Ovary (tissue), 9 donors: ENCODE data around the gene TBC1D14. TPM values are rescaled to one million over a fixed set of nuclear protein-coding genes. Genes with fewer than 3 reads are reported as not detected.

Experiments
- DNase-seq, 5 donors: peaks; one replicate each; pipeline ENCODE4 v3.0.0-alpha.2; 2019 to 2020
- H3K27ac ChIP-seq, 2 donors: fragments of 200-600 bp; one replicate each; pipeline versions ENCODE4 v1.5.1 to v1.8.0; 2019 to 2022
- H3K27me3 ChIP-seq: fragments of 200-600 bp; one replicate; pipeline ENCODE4 v1.8.0; 2022
- H3K36me3 ChIP-seq: fragments of 200-600 bp; sonication (generic); one replicate; pipeline ENCODE4 v1.5.1; 2019
- H3K4me1 ChIP-seq: one replicate; pipeline ENCODE4 v1.8.1; 2013; ENCODE audit warnings: mild to moderate bottlenecking, moderate library complexity; ENCODE audit not compliant: insufficient read depth
- H3K4me3 ChIP-seq: fragments of 200-600 bp; sonication (generic); one replicate; pipeline ENCODE4 v1.5.1; 2017
- H3K9me3 ChIP-seq, 2 donors: fragments of 200-600 bp in 1 of 2; sonication (generic) in 1 of 2; one replicate each; pipeline versions ENCODE4 v1.5.1 to v1.8.1; 2013 to 2019; ENCODE audit warnings: mild to moderate bottlenecking in 1 of 2, moderate library complexity in 1 of 2
- CTCF ChIP-seq, 3 donors: fragments of 450-650 bp in 2 of 3; fragments of 200-600 bp in 1 of 3; IDR thresholded peaks; one replicate each; pipeline versions ENCODE4 v1.5.1 to v1.8.0; 2016 to 2022; ENCODE audit warnings: antibody characterized with exemption in 3 of 3, mild to moderate bottlenecking in 1 of 3
- EP300 ChIP-seq: sonication (generic); formaldehyde crosslinking; IDR thresholded peaks from one replicate; pipeline ENCODE4 v1.6.1; 2017; ENCODE audit warnings: antibody characterized with exemption
- POLR2A ChIP-seq: fragments of 450-650 bp; IDR thresholded peaks from one replicate; pipeline ENCODE4 v1.6.1; 2017; ENCODE audit warnings: antibody characterized with exemption, mild to moderate bottlenecking, moderate library complexity
- WGBS, 3 donors: extraction: QIAGEN DNeasy Blood & Tissue Kit in 1 of 3; methylation state at CpG; one replicate each; pipeline versions ENCODE4 v1.1.5 to v1.1.7; 2013 to 2017; 5-methylcytosine and 5-hydroxymethylcytosine counted together
- intact Hi-C, 4 donors: fragments of 100-400 bp; cut with DNase I; formaldehyde crosslinking; loops; one replicate each; pipeline versions ENCODE4 v1.11.0 to v1.15.1; 2022 to 2023
- polyA plus RNA-seq, 2 donors: library from polyadenylated mRNA; stranded (reverse); fragments of 200-250 nt in 1 of 2; fragments of 350-450 nt in 1 of 2; fragmentation: Illumina TruSeq in 1 of 2; extraction: RNeasy Lipid Tissue Mini Kit (QIAGEN cat#74804) in 1 of 2; gene quantifications; one replicate each; pipeline ENCODE4 v1.2.3, GENCODE V29; 2013 to 2014
- total RNA-seq, 7 donors: library from RNA; depleted of rRNA in 2 of 7; stranded (reverse); fragments of >200 nt in 2 of 7; fragmentation: NEBNext Ultra II Directional in 3 of 7; extraction: Animal tissue kit (Norgen Biotek cat#: 25700) in 3 of 7; gene quantifications; one replicate each; pipeline versions ENCODE4 v1.1.0 to v1.2.4, GENCODE V29; 2016 to 2023
- donor health status: DM: no; HTN: no; CAD: no; lungs with moderate emphysema.
- donor health status: DM: no; HTN: no; CAD: no.
- donor health status: Bipolar disorder and iron deficiency.
- donor health status: DM: yes; HTN: yes; CAD: no.
- donor health status: DM: no; HTN: no; CAD: no.
- donor health status: DM: yes; HTN: yes; CAD: no.

The TBC1D14 gene
- total and polyA plus RNA-seq, 9 donors = 19.9 to 40.0 (median 34.4) TPM

- no peaks in the 10 kb centered on the region for H3K27me3 ChIP-seq
- DNase-seq = peak in 2 of 5 donors; percentile 62 to 64
These were observed 32.7 kb downstream of the TBC1D14 start for GRCh38 chr4:6942238-6942800.

GRCh38 chr4:6943012-6943884, 33.6 kb downstream of the TBC1D14 start:
- Histone ChIP-seq H3K4me1 (peaks cover 12% of the 10 kb centered on the region), H3K27ac (peak overlapping the region in 1 of 2 donors; percentile 59), H3K27me3 (no peaks in the 10 kb centered on the region), H3K9me3 (no peaks in the 10 kb centered on the region), H3K4me3 (no peak overlapping the region), H3K36me3 (no peaks in the 10 kb centered on the region)
- intact Hi-C loops = no loop called here
- no peak for DNase-seq
- TF ChIP-seq POLR2A (no peak), EP300 (no peak), CTCF (IDR thresholded peaks at IDR 0.05) (no peak)
- WGBS, 3 donors = 46 to 66% (median 65%) methylated on average over 19 of the region's 19 CpGs

More at GRCh38 chr4:6942238-6942800, 32.7 kb downstream of the TBC1D14 start:
- 9 to 20% (median 14%) methylated on average over 7 of the region's 7 CpGs for WGBS, 3 donors
- H3K4me1 ChIP-seq = peaks cover 12% of the 10 kb centered on the region
- intact Hi-C loops = no loop called here
- H3K9me3 ChIP-seq = no peaks in the 10 kb centered on the region
- H3K36me3 ChIP-seq = no peaks in the 10 kb centered on the region
- TF ChIP-seq CTCF (IDR thresholded peaks at IDR 0.05) (no peak), POLR2A (no peak), EP300 (no peak)
- no peak overlapping the region for H3K4me3 ChIP-seq
- peak overlapping the region in 1 of 2 donors; percentile 65 for H3K27ac ChIP-seq

GRCh38 chr4:6943885-6944225, 34.2 kb downstream of the TBC1D14 start:
- peak overlapping the region in 1 of 2 donors; percentile 59 for H3K27ac ChIP-seq
- H3K4me1 ChIP-seq = peaks cover 12% of the 10 kb centered on the region
- intact Hi-C loops = no loop called here

More at GRCh38 chr4:6943885-6944225, 34.2 kb downstream of the TBC1D14 start:
- WGBS, 3 donors = 62 to 87% (median 71%) methylated on average over 16 of the region's 16 CpGs
- no peak for TF ChIP-seq POLR2A
- no peak for TF ChIP-seq EP300
- no peak for TF ChIP-seq CTCF (IDR thresholded peaks at IDR 0.05)
- no peaks in the 10 kb centered on the region for H3K9me3 ChIP-seq
- no peak overlapping the region for H3K4me3 ChIP-seq
- no peak for DNase-seq
- no peaks in the 10 kb centered on the region for H3K36me3 ChIP-seq
- no peaks in the 10 kb centered on the region for H3K27me3 ChIP-seq
